Adrenal gland (tissue), 5 donors: ENCODE measurements around the gene NPY4R.
"Not testable (repeated sequence)": the region's sequence is repeated elsewhere in the genome, so short reads cannot be mapped to it uniquely, and the experiment has no call there.

Source experiments
- POLR2A ChIP-seq, 2 donors: fragments of 450-650 bp; IDR thresholded peaks; one replicate each; pipeline ENCODE4 v1.6.1; 2017; ENCODE audit warnings: antibody characterized with exemption in 2 of 2, mild to moderate bottlenecking in 2 of 2, moderate library complexity in 1 of 2
- TF ChIP-seq, protein P1 (sequence below), 6 experiments: fragments of 450-650 bp in 4 of 6; fragments of 200-600 bp in 2 of 6; sonication (generic) in 1 of 6; IDR thresholded peaks; 1 replicate in 5 of 6; 2 replicates in 1 of 6; pipeline versions ENCODE4 v1.5.1 to v1.8.0; 2016 to 2021; ENCODE audit warnings: antibody characterized with exemption in 6 of 6, mild to moderate bottlenecking in 2 of 6, moderate library complexity in 1 of 6
- donor health status: DM: no; HTN: no; CAD: no.

DNA sequence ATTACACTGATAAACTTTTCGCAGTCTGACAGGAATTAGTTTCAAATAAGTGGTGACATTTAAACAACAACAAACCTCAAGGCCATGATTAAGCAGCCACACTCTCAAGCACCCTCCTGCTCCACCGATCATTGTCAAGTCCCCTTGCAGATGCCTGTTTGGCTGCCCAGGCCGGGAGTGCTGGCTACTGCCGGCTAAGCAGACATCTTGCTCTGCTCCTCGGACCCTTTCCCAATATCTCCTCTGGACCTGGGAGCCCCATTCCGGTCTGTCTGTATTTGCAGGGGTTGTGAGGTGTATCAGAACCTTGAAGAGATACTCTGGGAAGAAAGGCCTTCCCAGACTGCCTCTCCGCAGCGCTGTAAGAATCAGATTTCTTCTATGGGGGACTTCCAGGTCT is 14.9 kb downstream of the NPY4R start:
- TF ChIP-seq, protein P1, sequence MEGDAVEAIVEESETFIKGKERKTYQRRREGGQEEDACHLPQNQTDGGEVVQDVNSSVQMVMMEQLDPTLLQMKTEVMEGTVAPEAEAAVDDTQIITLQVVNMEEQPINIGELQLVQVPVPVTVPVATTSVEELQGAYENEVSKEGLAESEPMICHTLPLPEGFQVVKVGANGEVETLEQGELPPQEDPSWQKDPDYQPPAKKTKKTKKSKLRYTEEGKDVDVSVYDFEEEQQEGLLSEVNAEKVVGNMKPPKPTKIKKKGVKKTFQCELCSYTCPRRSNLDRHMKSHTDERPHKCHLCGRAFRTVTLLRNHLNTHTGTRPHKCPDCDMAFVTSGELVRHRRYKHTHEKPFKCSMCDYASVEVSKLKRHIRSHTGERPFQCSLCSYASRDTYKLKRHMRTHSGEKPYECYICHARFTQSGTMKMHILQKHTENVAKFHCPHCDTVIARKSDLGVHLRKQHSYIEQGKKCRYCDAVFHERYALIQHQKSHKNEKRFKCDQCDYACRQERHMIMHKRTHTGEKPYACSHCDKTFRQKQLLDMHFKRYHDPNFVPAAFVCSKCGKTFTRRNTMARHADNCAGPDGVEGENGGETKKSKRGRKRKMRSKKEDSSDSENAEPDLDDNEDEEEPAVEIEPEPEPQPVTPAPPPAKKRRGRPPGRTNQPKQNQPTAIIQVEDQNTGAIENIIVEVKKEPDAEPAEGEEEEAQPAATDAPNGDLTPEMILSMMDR (IDR thresholded peaks at IDR 0.05): not testable (repeated sequence)
- TF ChIP-seq POLR2A (IDR thresholded peaks at IDR 0.05): not testable (repeated sequence)
